HEK293 (cell line): ENCODE results near the gene ZFAND6.

Experiments used
- CTCF ChIA-PET: fragments of 350-600 bp; formaldehyde crosslinking; extraction: SDS; loops from one replicate; lab custom pipeline; 2021; ENCODE audit warnings: antibody characterized with exemption; lab: Yijun Ruan, JAX
- POLR2A ChIA-PET: fragments of 300-600 bp; formaldehyde crosslinking; extraction: SDS; loops from one replicate; lab custom pipeline; 2020; ENCODE audit warnings: antibody characterized with exemption, inconsistent platforms; lab: Yijun Ruan, JAX
- H3K27ac ChIP-seq: fragments of 200-500 bp; sonication (Bioruptor generic); 2 replicates; pipeline ENCODE4 v1.5.1; 2014; ENCODE audit warnings: low read depth, low read length, control low read depth, inconsistent platforms; ENCODE audit errors: extremely low read depth
- H3K36me3 ChIP-seq, 2 experiments: fragments of 200-500 bp in 1 of 2; sonication (Bioruptor generic) in 1 of 2; 1 replicate in 1 of 2; 2 replicates in 1 of 2; pipeline ENCODE4 v1.5.1; 2014 to 2017; ENCODE audit warnings: inconsistent platforms in 2 of 2, low read length in 2 of 2; ENCODE audit not compliant: control insufficient read depth in 2 of 2, insufficient read depth in 1 of 2
- H3K4me1 ChIP-seq: fragments of 200-500 bp; sonication (Bioruptor generic); 2 replicates; pipeline ENCODE4 v1.5.1; 2014; ENCODE audit warnings: mild to moderate bottlenecking, low read length, inconsistent platforms; ENCODE audit not compliant: control insufficient read depth, insufficient read depth
- H3K4me3 ChIP-seq: 2 replicates; pipeline ENCODE4 v1.5.1; 2011; ENCODE audit warnings: low read depth, mild to moderate bottlenecking, control low read depth, low read length, moderate library complexity
- H3K9me3 ChIP-seq: fragments of 200-500 bp; sonication (Bioruptor generic); 2 replicates; pipeline ENCODE4 v1.5.1; 2014; ENCODE audit warnings: low read depth, low read length, inconsistent platforms; ENCODE audit not compliant: control insufficient read depth, insufficient read depth
- FEZF1 ChIP-seq: fragments of 450-650 bp; formaldehyde crosslinking; IDR thresholded peaks from 2 replicates; pipeline ENCODE4 v1.5.1; 2016; ENCODE audit warnings: missing biosample characterization, missing genetic modification characterization
- KLF1 ChIP-seq: fragments of 450-650 bp; formaldehyde crosslinking; IDR thresholded peaks from 2 replicates; pipeline ENCODE4 v1.5.1; 2016; ENCODE audit warnings: missing biosample characterization, missing genetic modification characterization
- MZF1 ChIP-seq: fragments of 450-650 bp; formaldehyde crosslinking; IDR thresholded peaks from 2 replicates; pipeline ENCODE4 v1.5.1; 2017; ENCODE audit warnings: missing biosample characterization, missing genetic modification characterization, borderline replicate concordance
- ZFP3 ChIP-seq: fragments of 450-650 bp; formaldehyde crosslinking; IDR thresholded peaks from 2 replicates; pipeline ENCODE4 v1.5.1; 2016; ENCODE audit warnings: low read depth, missing biosample characterization, missing genetic modification characterization
- ZNF10 ChIP-seq: fragments of 450-650 bp; formaldehyde crosslinking; IDR thresholded peaks from 2 replicates; pipeline ENCODE4 v1.5.1; 2017; ENCODE audit warnings: missing biosample characterization, missing genetic modification characterization
- ZNF394 ChIP-seq: fragments of 450-650 bp; formaldehyde crosslinking; IDR thresholded peaks from 2 replicates; pipeline ENCODE4 v1.5.1; 2016; ENCODE audit warnings: missing biosample characterization, missing genetic modification characterization, mild to moderate bottlenecking, moderate library complexity, borderline replicate concordance
- ZNF423 ChIP-seq: fragments of 450-650 bp; formaldehyde crosslinking; IDR thresholded peaks from 2 replicates; pipeline ENCODE4 v1.5.1; 2016; ENCODE audit warnings: missing biosample characterization, missing genetic modification characterization
- ZNF473 ChIP-seq: fragments of 450-650 bp; formaldehyde crosslinking; IDR thresholded peaks from 2 replicates; pipeline ENCODE4 v1.5.1; 2017; ENCODE audit warnings: missing biosample characterization, missing genetic modification characterization
- ZNF514 ChIP-seq: fragments of 450-650 bp; formaldehyde crosslinking; IDR thresholded peaks from 2 replicates; pipeline ENCODE4 v1.5.1; 2016; ENCODE audit warnings: missing biosample characterization, missing genetic modification characterization

ZFAND6 gene

DNA sequence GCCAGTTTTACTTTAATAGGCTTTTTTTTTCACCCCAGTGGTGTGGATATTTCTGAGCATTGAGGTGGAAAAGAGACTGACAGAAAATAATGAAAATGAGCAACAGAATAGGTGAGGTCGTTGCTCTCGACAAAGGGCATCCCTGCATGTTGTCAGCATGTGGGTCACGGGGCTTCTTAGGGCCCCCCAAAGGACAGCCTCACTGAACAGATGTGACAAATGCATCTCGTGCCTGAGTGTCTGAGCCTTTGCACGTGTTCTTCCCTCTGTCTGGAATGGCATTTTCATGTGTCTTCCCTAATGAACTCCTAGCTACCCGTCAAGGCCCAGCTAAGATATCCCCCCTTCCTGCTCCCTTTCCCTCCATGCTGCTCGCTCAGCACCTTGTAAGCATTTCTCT is 125.1 kb downstream of the ZFAND6 start:
- ChIA-PET POLR2A (no interaction called here), CTCF (interaction anchor here (0.7 to 2.0 kb wide), 3 partner anchors 16 to 331 kb away, joined by 3 to 7 read pairs (median 3); no protein-coding TSS in a partner anchor)
- Histone ChIP-seq H3K36me3 (peaks cover 0 to 67% of the 10 kb centered on the region in 2 experiments; a peak in 1 of 3 replicates), H3K27ac (no peak overlapping the region)
- TF ChIP-seq ZNF423 (tag by site-specific recombination) (no peak), ZFP3 (tag by site-specific recombination) (peak; percentile 68; the same call in 1 of the 2 replicates)
- TF ChIP-seq, all 188 proteins: peak for 1
- Histone ChIP-seq H3K4me3 (no peak overlapping the region), H3K9me3 (no peaks in the 10 kb centered on the region), H3K4me1 (no peaks in the 10 kb centered on the region)

- no peak for TF ChIP-seq MZF1 (tag by site-specific recombination)
- TF ChIP-seq FEZF1 (tag by site-specific recombination): no peak
- no peak for TF ChIP-seq KLF1 (tag by site-specific recombination)
- TF ChIP-seq ZNF473 (tag by site-specific recombination): no peak
- no peak for TF ChIP-seq ZNF514 (tag by site-specific recombination)
- H3K36me3 ChIP-seq: peaks cover 0 to 66% of the 10 kb centered on the region in 2 experiments; a peak in 1 of 3 replicates
- POLR2A ChIA-PET: no interaction called here
These were observed 125.7 kb downstream of the ZFAND6 start for GRCh38 chr15:80185152-80185551.

GRCh38 chr15:80186066-80186465 is 126.6 kb downstream of the ZFAND6 start:
- H3K27ac ChIP-seq: no peak overlapping the region
- CTCF ChIA-PET: interaction anchor here (0.6 kb wide), 1 partner anchor 10 kb away, joined by 3 read pairs; no protein-coding TSS in a partner anchor
- peaks cover 0 to 58% of the 10 kb centered on the region in 2 experiments; a peak in 1 of 3 replicates for H3K36me3 ChIP-seq

More at GRCh38 chr15:80185152-80185551, 125.7 kb downstream of the ZFAND6 start:
- Histone ChIP-seq H3K9me3 (no peaks in the 10 kb centered on the region), H3K4me3 (no peak overlapping the region), H3K4me1 (no peaks in the 10 kb centered on the region), H3K27ac (no peak overlapping the region)
- CTCF ChIA-PET: no interaction called here

DNA sequence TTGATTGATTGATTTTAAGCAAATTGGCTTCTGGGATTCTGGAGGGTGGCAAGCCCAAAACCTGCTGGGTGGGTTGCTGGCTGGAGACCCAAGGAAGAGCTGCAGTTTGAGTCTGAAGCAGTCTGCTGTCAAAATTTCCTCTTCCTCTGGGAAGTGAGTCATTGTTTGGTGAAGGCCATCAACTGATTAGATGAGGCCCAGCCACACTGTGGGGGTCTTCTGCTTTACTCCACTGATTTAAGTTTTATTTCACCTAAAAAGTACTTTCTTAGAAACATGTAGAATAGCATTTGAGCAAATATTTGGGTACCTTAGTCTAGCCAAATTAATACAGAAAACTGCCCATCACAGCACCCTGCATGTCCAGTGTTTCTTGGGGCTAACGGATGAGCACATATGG is 127.1 kb downstream of the ZFAND6 start:
- POLR2A ChIA-PET: no interaction called here
- no peak overlapping the region for H3K4me3 ChIP-seq
- TF ChIP-seq ZNF10 (tag by site-specific recombination): peak; percentile 82
- TF ChIP-seq ZNF394 (tag by site-specific recombination): no peak
- TF ChIP-seq, all 188 proteins: peak for 1
- H3K27ac ChIP-seq: no peak overlapping the region
- peaks cover 0 to 52% of the 10 kb centered on the region in 2 experiments; a peak in 1 of 3 replicates for H3K36me3 ChIP-seq
- CTCF ChIA-PET: no interaction called here
- no peaks in the 10 kb centered on the region for H3K4me1 ChIP-seq
- no peaks in the 10 kb centered on the region for H3K9me3 ChIP-seq

More at GRCh38 chr15:80186066-80186465, 126.6 kb downstream of the ZFAND6 start:
- no peak overlapping the region for H3K4me3 ChIP-seq
- POLR2A ChIA-PET: no interaction called here
- no peaks in the 10 kb centered on the region for H3K9me3 ChIP-seq
- H3K4me1 ChIP-seq: no peaks in the 10 kb centered on the region
- no peak for TF ChIP-seq ZNF423 (tag by site-specific recombination)
